ENCODE results near the gene LRSAM1.

- no peak for TF ChIP-seq CTCF (IDR thresholded peaks at IDR 0.05)
- no peak for TF ChIP-seq POLR2A (IDR thresholded peaks at IDR 0.05)
These were observed 28.5 kb upstream of the LRSAM1 start for GRCh38 chr9:127422787-127423186.
